ENCODE data around the gene CAMK2B.

The CAMK2B gene

GRCh38 chr7:44187636-44188416, 137.6 kb downstream of the CAMK2B start:
- TF ChIP-seq CTCF (IDR thresholded peaks at IDR 0.05): no peak
- Mint-ChIP-seq H3K4me1 (peaks cover 47% of the 10 kb centered on the region), H3K9me3 (peaks cover 8% of the 10 kb centered on the region), H3K27me3 (ENCODE audit: low read depth, poor library complexity) (peaks cover 30% of the 10 kb centered on the region), H3K27ac (no peak overlapping the region), H3K4me3 (no peak overlapping the region), H3K36me3 (ENCODE audit: low read depth) (no peaks in the 10 kb centered on the region)
- DNase-seq: no peak

GRCh38 chr7:44186736-44187135, 138.7 kb downstream of the CAMK2B start:
- no peak for TF ChIP-seq CTCF (IDR thresholded peaks at IDR 0.05)
- Mint-ChIP-seq H3K36me3 (ENCODE audit: low read depth) (no peaks in the 10 kb centered on the region), H3K4me3 (no peak overlapping the region), H3K4me1 (peaks cover 43% of the 10 kb centered on the region), H3K9me3 (peaks cover 19% of the 10 kb centered on the region), H3K27me3 (ENCODE audit: low read depth, poor library complexity) (peaks cover 31% of the 10 kb centered on the region), H3K27ac (no peak overlapping the region)
- DNase-seq: no peak

- Mint-ChIP-seq H3K4me1 (peaks cover 41% of the 10 kb centered on the region), H3K4me3 (no peak overlapping the region), H3K27me3 (ENCODE audit: low read depth, poor library complexity) (peaks cover 31% of the 10 kb centered on the region), H3K27ac (no peak overlapping the region), H3K36me3 (ENCODE audit: low read depth) (no peaks in the 10 kb centered on the region), H3K9me3 (peaks cover 21% of the 10 kb centered on the region)
- no peak for DNase-seq
- no peak for TF ChIP-seq CTCF (IDR thresholded peaks at IDR 0.05)
Measured at GRCh38 chr7:44185729-44186128, 139.7 kb downstream of the CAMK2B start.

GRCh38 chr7:44184873-44185446, 140.4 kb downstream of the CAMK2B start:
- peak overlapping the region; percentile 87 for H3K27ac Mint-ChIP-seq
- peaks cover 21% of the 10 kb centered on the region for H3K9me3 Mint-ChIP-seq

GRCh38 chr7:44184206-44184872, 141.1 kb downstream of the CAMK2B start:
- Mint-ChIP-seq H3K4me3 (no peak overlapping the region), H3K36me3 (ENCODE audit: low read depth) (no peaks in the 10 kb centered on the region), H3K27me3 (ENCODE audit: low read depth, poor library complexity) (peaks cover 30% of the 10 kb centered on the region), H3K4me1 (peaks cover 30% of the 10 kb centered on the region), H3K27ac (peak overlapping the region; percentile 87), H3K9me3 (peaks cover 21% of the 10 kb centered on the region)
- TF ChIP-seq CTCF (IDR thresholded peaks at IDR 0.05): no peak
- DNase-seq: no peak

More at GRCh38 chr7:44184873-44185446, 140.4 kb downstream of the CAMK2B start:
- no peak for DNase-seq
- Mint-ChIP-seq H3K36me3 (ENCODE audit: low read depth) (no peaks in the 10 kb centered on the region), H3K4me3 (no peak overlapping the region), H3K4me1 (peaks cover 34% of the 10 kb centered on the region), H3K27me3 (ENCODE audit: low read depth, poor library complexity) (peaks cover 28% of the 10 kb centered on the region)
- TF ChIP-seq CTCF (IDR thresholded peaks at IDR 0.05): no peak
